Loucy (cell line): ENCODE results near the gene MDFI.

ENCODE experiments used
- H2AFZ ChIP-seq: fragments of 200-600 bp; sonication (generic); 2 replicates; pipeline ENCODE4 v1.6.0; 2016; ENCODE audit warnings: antibody characterized with exemption, mild to moderate bottlenecking, low read length, moderate library complexity
- H3F3A ChIP-seq: fragments of 200-600 bp; 2 replicates; pipeline ENCODE4 v1.6.0; 2016; ENCODE audit warnings: antibody characterized with exemption, low read depth, mild to moderate bottlenecking
- H3K27me3 ChIP-seq: fragments of 200-600 bp; sonication (generic); 2 replicates; pipeline ENCODE4 v1.6.1; 2014; ENCODE audit warnings: low read length, mild to moderate bottlenecking; ENCODE audit not compliant: insufficient read depth, poor library complexity, severe bottlenecking
- H3K36me3 ChIP-seq: fragments of 200-600 bp; sonication (generic); 2 replicates; pipeline ENCODE4 v1.6.1; 2016; ENCODE audit warnings: low read length; ENCODE audit not compliant: insufficient read depth
- H3K4me1 ChIP-seq: fragments of 200-600 bp; sonication (generic); 2 replicates; pipeline ENCODE4 v1.5.1; 2014; ENCODE audit warnings: low read length, mild to moderate bottlenecking; ENCODE audit not compliant: insufficient read depth, poor library complexity, severe bottlenecking
- H3K4me2 ChIP-seq: fragments of 200-600 bp; sonication (generic); 2 replicates; pipeline ENCODE4 v1.6.0; 2014; ENCODE audit warnings: antibody characterized with exemption, low read length, low read depth, mild to moderate bottlenecking; ENCODE audit not compliant: poor library complexity, severe bottlenecking
- H3K4me3 ChIP-seq: fragments of 200-600 bp; sonication (generic); 2 replicates; pipeline ENCODE4 v1.5.1; 2014; ENCODE audit warnings: low read length, mild to moderate bottlenecking, mixed read lengths; ENCODE audit not compliant: poor library complexity, severe bottlenecking
- H3K79me2 ChIP-seq: fragments of 200-600 bp; sonication (generic); 2 replicates; pipeline ENCODE4 v1.6.1; 2014; ENCODE audit warnings: low read length; ENCODE audit not compliant: insufficient read depth
- H3K9ac ChIP-seq: fragments of 200-600 bp; sonication (generic); 2 replicates; pipeline ENCODE4 v1.6.0; 2014; ENCODE audit warnings: mild to moderate bottlenecking, low read depth, low read length, moderate library complexity; ENCODE audit not compliant: poor library complexity, severe bottlenecking
- H3K9me2 ChIP-seq: fragments of 200-600 bp; sonication (generic); replicated peaks from 2 replicates; pipeline ENCODE4 v1.6.1; 2016; ENCODE audit warnings: low read depth, low read length, mixed read lengths
- H3K9me3 ChIP-seq: fragments of 200-600 bp; sonication (generic); 2 replicates; pipeline ENCODE4 v1.6.1; 2014; ENCODE audit warnings: mild to moderate bottlenecking, antibody characterized with exemption, low read length, low read depth; ENCODE audit not compliant: insufficient read depth
- H4K20me1 ChIP-seq: fragments of 200-600 bp; sonication (generic); 2 replicates; pipeline ENCODE4 v1.6.0; 2014; ENCODE audit warnings: antibody characterized with exemption, low read length, mild to moderate bottlenecking; ENCODE audit not compliant: insufficient read depth, poor library complexity, severe bottlenecking
- CTCF ChIP-seq: fragments of 200-600 bp; sonication (generic); conservative IDR thresholded peaks from 2 replicates; pipeline ENCODE4 v1.5.1; 2014; ENCODE audit warnings: mild to moderate bottlenecking, antibody characterized with exemption, low read length
- EZH2phosphoT487 ChIP-seq: fragments of 200-600 bp; IDR thresholded peaks from 2 replicates; pipeline ENCODE4 v1.6.1; 2018; ENCODE audit warnings: antibody characterized with exemption, mild to moderate bottlenecking, moderate library complexity, borderline replicate concordance

MDFI gene

GRCh38 chr6:41593839-41594238 is 44.4 kb upstream of the MDFI start:
- H3K9ac ChIP-seq: no peak overlapping the region
- peaks cover 39% of the 10 kb centered on the region; the same call in 1 of the 2 replicates for H3K36me3 ChIP-seq
- H4K20me1 ChIP-seq: no peaks in the 10 kb centered on the region
- H3K79me2 ChIP-seq: peaks cover 24% of the 10 kb centered on the region
- H3K27me3 ChIP-seq: no peaks in the 10 kb centered on the region
- H3K4me1 ChIP-seq: peaks cover 27% of the 10 kb centered on the region
- H2AFZ ChIP-seq: no peak overlapping the region
- no peaks in the 10 kb centered on the region for H3K9me2 ChIP-seq
- H3K9me3 ChIP-seq: no peaks in the 10 kb centered on the region
- TF ChIP-seq EZH2phosphoT487 (no peak), CTCF (no peak)
- H3F3A ChIP-seq: no peaks in the 10 kb centered on the region
- H3K4me2 ChIP-seq: no peak overlapping the region
- no peak overlapping the region for H3K4me3 ChIP-seq

GRCh38 chr6:41594326-41594725 is 43.9 kb upstream of the MDFI start:
- no peak overlapping the region for H3K9ac ChIP-seq
- TF ChIP-seq EZH2phosphoT487 (no peak), CTCF (no peak)
- no peaks in the 10 kb centered on the region for H4K20me1 ChIP-seq
- H3K79me2 ChIP-seq: peaks cover 28% of the 10 kb centered on the region
- H3K4me2 ChIP-seq: no peak overlapping the region
- peaks cover 32% of the 10 kb centered on the region for H3K4me1 ChIP-seq
- H3K9me3 ChIP-seq: no peaks in the 10 kb centered on the region
- H3F3A ChIP-seq: 0 out of 2 replicates have a peak, but pooled peaks cover under 1% of the 10 kb centered on the region
- H3K36me3 ChIP-seq: peaks cover 34% of the 10 kb centered on the region; the same call in 1 of the 2 replicates
- no peak overlapping the region for H2AFZ ChIP-seq
- no peak overlapping the region for H3K4me3 ChIP-seq
- H3K27me3 ChIP-seq: no peaks in the 10 kb centered on the region
- H3K9me2 ChIP-seq: no peaks in the 10 kb centered on the region

GRCh38 chr6:41594766-41595165 is 43.5 kb upstream of the MDFI start:
- H3F3A ChIP-seq: 0 out of 2 replicates have a peak, but pooled peaks cover 3% of the 10 kb centered on the region
- H3K36me3 ChIP-seq: peaks cover 31% of the 10 kb centered on the region; the same call in 1 of the 2 replicates
- H3K4me3 ChIP-seq: no peak overlapping the region
- H3K9me3 ChIP-seq: no peaks in the 10 kb centered on the region
- no peak overlapping the region for H3K4me2 ChIP-seq
- no peak overlapping the region for H3K9ac ChIP-seq
- no peaks in the 10 kb centered on the region for H4K20me1 ChIP-seq
- TF ChIP-seq EZH2phosphoT487: no peak
- no peak for TF ChIP-seq CTCF
- H3K9me2 ChIP-seq: no peaks in the 10 kb centered on the region
- no peaks in the 10 kb centered on the region for H3K27me3 ChIP-seq
- peaks cover 32% of the 10 kb centered on the region for H3K79me2 ChIP-seq
- peaks cover 34% of the 10 kb centered on the region for H3K4me1 ChIP-seq
- H2AFZ ChIP-seq: no peak overlapping the region
